Endothelial cell of umbilical vein (primary cell): ENCODE results near the gene KCNC1. TPM values are rescaled to one million over a fixed set of nuclear protein-coding genes. Genes with fewer than 3 reads are reported as not detected.

Source experiments
- BruUV-seq: library from RNA; stranded (reverse); fragments of 400-500 nt; replicated peaks from 2 replicates; lab custom pipeline; 2021; lab: Mats Ljungman, UMichigan
- CTCF ChIA-PET: fragments of 300-600, 350-600 bp; sonication (Branson Sonifier 250); formaldehyde crosslinking; loops from one replicate; lab custom pipeline; 2021; ENCODE audit warnings: antibody characterized with exemption, inconsistent platforms; lab: Charles Lee
- POLR2A ChIA-PET: fragments of 300-600, 350-600 bp; sonication (Branson Sonifier 250); formaldehyde crosslinking; loops from one replicate; lab custom pipeline; 2021; ENCODE audit warnings: antibody characterized with exemption, inconsistent platforms; lab: Charles Lee
- DNase-seq: peaks from one replicate; pipeline ENCODE4 v3.0.0-alpha.2; 2011; ENCODE audit warnings: low read depth, low spot score
- FAIRE-seq: peaks from 2 replicates; lab custom pipeline; 2011; peaks lifted over from hg19 to GRCh38; lab: Jason Lieb, UNC
- H2AFZ ChIP-seq: 2 replicates; pipeline ENCODE4 v1.6.0; 2012; ENCODE audit warnings: low read depth, low read length, control low read depth, inconsistent platforms
- H3K27ac ChIP-seq: 2 replicates; pipeline ENCODE4 v1.5.1; 2011; ENCODE audit warnings: low read depth, mild to moderate bottlenecking, control low read depth, low read length, moderate library complexity; ENCODE audit not compliant: insufficient read depth
- H3K27me3 ChIP-seq, 2 experiments: 2 replicates each; pipeline versions ENCODE4 v1.6.0 to v1.6.1; 2011; ENCODE audit warnings: low read length in 2 of 2, mixed read lengths in 1 of 2; ENCODE audit not compliant: control insufficient read depth in 2 of 2, insufficient read depth in 2 of 2
- H3K36me3 ChIP-seq, 2 experiments: 2 replicates in 1 of 2; 3 replicates in 1 of 2; pipeline ENCODE4 v1.5.1; 2011; ENCODE audit warnings: low read length in 2 of 2, mild to moderate bottlenecking in 1 of 2, moderate library complexity in 1 of 2; ENCODE audit not compliant: control insufficient read depth in 2 of 2, insufficient read depth in 2 of 2; ENCODE audit errors: extremely low read depth in 1 of 2
- H3K4me1 ChIP-seq: 3 replicates; pipeline ENCODE4 v1.5.1; 2011; ENCODE audit warnings: mild to moderate bottlenecking, low read length; ENCODE audit not compliant: control insufficient read depth, insufficient read depth; ENCODE audit errors: extremely low read depth
- H3K4me2 ChIP-seq: 2 replicates; pipeline ENCODE4 v1.6.1; 2011; ENCODE audit warnings: low read length, control low read depth, mixed read lengths; ENCODE audit not compliant: insufficient read depth
- H3K4me3 ChIP-seq, 3 experiments: fragments of 200-600 bp in 1 of 3; sonication (generic), shearing (Covaris generic) in 1 of 3; replicated peaks in 1 of 3; 2 replicates each; pipeline ENCODE4 v1.5.1; 2011 to 2016; ENCODE audit warnings: control low read depth in 3 of 3, low read length in 3 of 3, mild to moderate bottlenecking in 2 of 3, inconsistent platforms in 1 of 3, low read depth in 1 of 3, moderate library complexity in 1 of 3; ENCODE audit not compliant: insufficient read depth in 1 of 3
- H3K79me2 ChIP-seq: 2 replicates; pipeline ENCODE4 v1.6.0; 2012; ENCODE audit warnings: low read length, inconsistent platforms; ENCODE audit not compliant: control insufficient read depth, insufficient read depth
- H3K9ac ChIP-seq: replicated peaks from 2 replicates; pipeline ENCODE3; 2011; ENCODE audit warnings: low read length, control low read depth; ENCODE audit not compliant: insufficient read depth; ENCODE audit errors: extremely low read depth
- H3K9me1 ChIP-seq: replicated peaks from 3 replicates; pipeline ENCODE4 v1.6.0; 2011; ENCODE audit warnings: mild to moderate bottlenecking, low read length; ENCODE audit not compliant: control insufficient read depth, insufficient read depth; ENCODE audit errors: extremely low read depth
- H3K9me3 ChIP-seq: replicated peaks from 2 replicates; pipeline ENCODE4 v1.5.1; 2012; ENCODE audit warnings: low read length, inconsistent platforms; ENCODE audit not compliant: control insufficient read depth, insufficient read depth
- H4K20me1 ChIP-seq: replicated peaks from 2 replicates; pipeline ENCODE3; 2011; ENCODE audit warnings: mild to moderate bottlenecking, low read length; ENCODE audit not compliant: control insufficient read depth, insufficient read depth; ENCODE audit errors: extremely low read depth
- EZH2 ChIP-seq: IDR thresholded peaks from 2 replicates; pipeline ENCODE4 v1.6.1; 2012; ENCODE audit warnings: borderline replicate concordance, low read depth, mild to moderate bottlenecking, moderate library complexity, low read length, inconsistent platforms; ENCODE audit not compliant: severe bottlenecking
- FOS ChIP-seq: IDR thresholded peaks from 2 replicates; pipeline ENCODE4 v1.6.1; 2011; ENCODE audit warnings: mild to moderate bottlenecking, low read length, moderate library complexity, borderline replicate concordance; ENCODE audit not compliant: insufficient read depth
- GATA2 ChIP-seq: IDR thresholded peaks from 2 replicates; pipeline ENCODE4 v1.7.0; 2011; ENCODE audit warnings: low read depth, mild to moderate bottlenecking, moderate library complexity, mixed read lengths, low read length; ENCODE audit not compliant: insufficient read length, insufficient read depth
- JUN ChIP-seq: IDR thresholded peaks from 2 replicates; pipeline ENCODE4 v1.6.1; 2011; ENCODE audit warnings: borderline replicate concordance, low read depth; ENCODE audit not compliant: insufficient read length, insufficient read depth
- MYC ChIP-seq: IDR thresholded peaks from one replicate; pipeline ENCODE4 v1.6.1; 2011; ENCODE audit warnings: mild to moderate bottlenecking, low read depth, low read length
- POLR2A ChIP-seq: IDR thresholded peaks from 2 replicates; pipeline ENCODE4 v1.6.1; 2012; ENCODE audit warnings: low read depth, mild to moderate bottlenecking, control low read depth, low read length
- POLR2AphosphoS5 ChIP-seq: IDR thresholded peaks from 2 replicates; pipeline ENCODE4 v1.6.1; 2012; ENCODE audit warnings: low read depth, mild to moderate bottlenecking, control low read depth, low read length, moderate library complexity; ENCODE audit not compliant: insufficient read depth
- dilution Hi-C: fragments of 300-500 bp; cut with MboI; formaldehyde crosslinking; loops from one replicate; pipeline ENCODE4 v1.15.0; 2019; ENCODE audit warnings: low sequenced_read_pairs; ENCODE audit not compliant: extremely low pct_ligation_motif_present
- intact Hi-C: fragments of 100-400 bp; cut with micrococcal nuclease; formaldehyde crosslinking; loops from one replicate; pipeline ENCODE4 v1.10.0; 2022
- polyA plus RNA-seq, 4 experiments: library from polyadenylated mRNA; depleted of rRNA in 3 of 4; stranded (reverse) in 3 of 4; unstranded in 1 of 4; fragments of >200 nt; gene quantifications; 2 replicates each; pipeline versions ENCODE4 v1.2.1 to v1.2.3, GENCODE V29; 2011 to 2012; ENCODE audit warnings: missing spikeins in 1 of 4
- total RNA-seq: library from RNA; stranded (reverse); gene quantifications from 2 replicates; pipeline ENCODE4 v1.2.3, GENCODE V29; 2021
- TF ChIP-seq, protein P1 (sequence below): IDR thresholded peaks from 2 replicates; pipeline ENCODE4 v1.6.1; 2011; ENCODE audit not compliant: insufficient read depth, insufficient read length
- TF ChIP-seq, protein P2 (sequence below), 2 donors: IDR thresholded peaks; 1 replicate in 1 of 2; 2 replicates in 1 of 2; pipeline ENCODE4 v1.5.1; 2011; ENCODE audit warnings: low read length in 2 of 2, mild to moderate bottlenecking in 2 of 2, moderate library complexity in 2 of 2, control low read depth in 1 of 2, inconsistent platforms in 1 of 2, low read depth in 1 of 2; ENCODE audit not compliant: insufficient read depth in 1 of 2; ENCODE audit errors: extremely low read depth in 1 of 2

The KCNC1 gene
- total and polyA plus RNA-seq, 2 donors (not counting 3 experiments of a cell fraction or from before 2014, with no cell fraction given) = not detected

DNA sequence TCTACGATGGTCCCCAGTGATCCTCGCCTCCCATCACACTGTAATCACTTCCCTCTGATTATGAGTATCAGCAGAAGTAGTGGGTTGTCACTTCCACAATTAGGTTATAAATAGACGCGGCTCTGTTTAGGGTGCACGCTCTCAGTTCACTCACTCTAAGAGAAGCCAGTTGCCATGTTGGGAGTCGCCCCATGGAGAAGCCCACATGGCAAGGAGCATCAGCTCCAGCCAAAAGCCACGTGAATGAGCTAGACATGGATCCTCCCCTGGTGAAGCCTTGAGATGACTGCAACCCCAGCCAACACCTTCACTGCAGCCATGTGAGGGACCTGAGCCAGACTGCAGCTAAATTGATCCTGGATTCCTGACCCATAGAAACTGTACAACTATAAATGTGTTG is 41.6 kb upstream of the KCNC1 start:
- no peak overlapping the region for H3K9ac ChIP-seq
- FAIRE-seq = no peak
- no peaks in the 10 kb centered on the region for H3K36me3 ChIP-seq
- ChIA-PET CTCF (no interaction called here), POLR2A (no interaction called here)
- H4K20me1 ChIP-seq = no peaks in the 10 kb centered on the region
- H2AFZ ChIP-seq = no peak overlapping the region
- H3K27me3 ChIP-seq = peaks cover 30 to 49% of the 10 kb centered on the region in 2 experiments
- H3K4me1 ChIP-seq = no peaks in the 10 kb centered on the region
- no peak overlapping the region for H3K4me2 ChIP-seq
- TF ChIP-seq, protein P1, sequence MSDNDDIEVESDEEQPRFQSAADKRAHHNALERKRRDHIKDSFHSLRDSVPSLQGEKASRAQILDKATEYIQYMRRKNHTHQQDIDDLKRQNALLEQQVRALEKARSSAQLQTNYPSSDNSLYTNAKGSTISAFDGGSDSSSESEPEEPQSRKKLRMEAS = no peak
- TF ChIP-seq MYC = no peak
- no peak for TF ChIP-seq FOS
- TF ChIP-seq GATA2 = no peak
- no peak for TF ChIP-seq JUN
- no peak for TF ChIP-seq POLR2A
- no peak for TF ChIP-seq POLR2AphosphoS5
- TF ChIP-seq, protein P2, sequence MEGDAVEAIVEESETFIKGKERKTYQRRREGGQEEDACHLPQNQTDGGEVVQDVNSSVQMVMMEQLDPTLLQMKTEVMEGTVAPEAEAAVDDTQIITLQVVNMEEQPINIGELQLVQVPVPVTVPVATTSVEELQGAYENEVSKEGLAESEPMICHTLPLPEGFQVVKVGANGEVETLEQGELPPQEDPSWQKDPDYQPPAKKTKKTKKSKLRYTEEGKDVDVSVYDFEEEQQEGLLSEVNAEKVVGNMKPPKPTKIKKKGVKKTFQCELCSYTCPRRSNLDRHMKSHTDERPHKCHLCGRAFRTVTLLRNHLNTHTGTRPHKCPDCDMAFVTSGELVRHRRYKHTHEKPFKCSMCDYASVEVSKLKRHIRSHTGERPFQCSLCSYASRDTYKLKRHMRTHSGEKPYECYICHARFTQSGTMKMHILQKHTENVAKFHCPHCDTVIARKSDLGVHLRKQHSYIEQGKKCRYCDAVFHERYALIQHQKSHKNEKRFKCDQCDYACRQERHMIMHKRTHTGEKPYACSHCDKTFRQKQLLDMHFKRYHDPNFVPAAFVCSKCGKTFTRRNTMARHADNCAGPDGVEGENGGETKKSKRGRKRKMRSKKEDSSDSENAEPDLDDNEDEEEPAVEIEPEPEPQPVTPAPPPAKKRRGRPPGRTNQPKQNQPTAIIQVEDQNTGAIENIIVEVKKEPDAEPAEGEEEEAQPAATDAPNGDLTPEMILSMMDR (IDR thresholded peaks at IDR 0.05; ENCODE audit: extremely low read depth in 1 of 2, insufficient read depth in 1 of 2, low read depth in 1 of 2, low read length in 2 of 2) = no peak
- TF ChIP-seq EZH2 = no peak
- dilution Hi-C loops = no loop called here
- no peaks in the 10 kb centered on the region for H3K9me3 ChIP-seq
- H3K79me2 ChIP-seq = no peaks in the 10 kb centered on the region
- no peak overlapping the region for H3K27ac ChIP-seq
- H3K4me3 ChIP-seq = no peak overlapping the region
- no peak for DNase-seq
- no peaks in the 10 kb centered on the region for H3K9me1 ChIP-seq
- intact Hi-C loops = no loop called here
- BruUV-seq = no TSS peak
